ENCODE measurements around the gene KAZN.

DNA sequence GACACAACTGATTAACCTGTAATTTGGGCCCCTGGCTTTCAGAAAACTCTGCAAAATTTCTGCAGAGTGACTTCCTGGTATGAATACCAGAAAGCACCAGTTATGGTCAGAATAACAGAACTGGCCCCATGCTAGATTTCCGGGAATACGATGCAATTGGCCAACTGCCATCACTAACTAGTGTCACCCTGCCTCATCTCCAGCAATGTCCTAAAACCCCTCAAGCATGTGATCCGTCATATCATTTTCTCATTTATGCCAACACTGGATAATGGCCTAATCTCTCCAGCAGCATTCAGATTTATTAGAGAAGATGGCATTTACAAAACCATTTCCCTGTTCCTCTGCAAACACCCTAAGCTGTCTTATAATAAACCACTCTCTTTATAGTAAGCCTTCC lies 15.4 kb downstream of the KAZN start:
- TF ChIP-seq, protein P1, sequence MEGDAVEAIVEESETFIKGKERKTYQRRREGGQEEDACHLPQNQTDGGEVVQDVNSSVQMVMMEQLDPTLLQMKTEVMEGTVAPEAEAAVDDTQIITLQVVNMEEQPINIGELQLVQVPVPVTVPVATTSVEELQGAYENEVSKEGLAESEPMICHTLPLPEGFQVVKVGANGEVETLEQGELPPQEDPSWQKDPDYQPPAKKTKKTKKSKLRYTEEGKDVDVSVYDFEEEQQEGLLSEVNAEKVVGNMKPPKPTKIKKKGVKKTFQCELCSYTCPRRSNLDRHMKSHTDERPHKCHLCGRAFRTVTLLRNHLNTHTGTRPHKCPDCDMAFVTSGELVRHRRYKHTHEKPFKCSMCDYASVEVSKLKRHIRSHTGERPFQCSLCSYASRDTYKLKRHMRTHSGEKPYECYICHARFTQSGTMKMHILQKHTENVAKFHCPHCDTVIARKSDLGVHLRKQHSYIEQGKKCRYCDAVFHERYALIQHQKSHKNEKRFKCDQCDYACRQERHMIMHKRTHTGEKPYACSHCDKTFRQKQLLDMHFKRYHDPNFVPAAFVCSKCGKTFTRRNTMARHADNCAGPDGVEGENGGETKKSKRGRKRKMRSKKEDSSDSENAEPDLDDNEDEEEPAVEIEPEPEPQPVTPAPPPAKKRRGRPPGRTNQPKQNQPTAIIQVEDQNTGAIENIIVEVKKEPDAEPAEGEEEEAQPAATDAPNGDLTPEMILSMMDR (IDR thresholded peaks at IDR 0.05; ENCODE audit: poor library complexity) = no peak
- TF ChIP-seq EZH2 (IDR thresholded peaks at IDR 0.05; ENCODE audit: borderline replicate concordance) (no peak), EZH2phosphoT487 (IDR thresholded peaks at IDR 0.05; ENCODE audit: low read depth, severe bottlenecking, unreplicated experiment) (no peak)
